HCT116 (cell line): ENCODE measurements around the gene PROM2. TPM values are rescaled to one million over a fixed set of nuclear protein-coding genes. Genes with fewer than 3 reads are reported as not detected.

Experiments
- EZH2phosphoT487 ChIP-seq: fragments of 200-600 bp; IDR thresholded peaks from 2 replicates; pipeline ENCODE4 v1.6.1; 2018; ENCODE audit warnings: antibody characterized with exemption, borderline replicate concordance
- MAX ChIP-seq: IDR thresholded peaks from 2 replicates; pipeline ENCODE4 v1.6.1; 2012
- POLR2A ChIP-seq: IDR thresholded peaks from 2 replicates; pipeline ENCODE4 v1.7.0; 2011; ENCODE audit warnings: borderline replicate concordance; ENCODE audit not compliant: insufficient read depth, insufficient read length; ENCODE audit errors: extremely low read depth
- POLR2AphosphoS5 ChIP-seq: IDR thresholded peaks from 2 replicates; pipeline ENCODE4 v1.6.1; 2011; ENCODE audit warnings: mild to moderate bottlenecking, low read depth, low read length, moderate library complexity
- RAD21 ChIP-seq: IDR thresholded peaks from 2 replicates; pipeline ENCODE4 v1.6.1; 2012; ENCODE audit warnings: low read depth, mild to moderate bottlenecking
- REST ChIP-seq: IDR thresholded peaks from 2 replicates; pipeline ENCODE4 v1.6.1; 2012; ENCODE audit warnings: low read depth
- ZBTB33 ChIP-seq: IDR thresholded peaks from 2 replicates; pipeline ENCODE4 v1.6.1; 2011; ENCODE audit warnings: mild to moderate bottlenecking, low read length, moderate library complexity; ENCODE audit not compliant: insufficient replicate concordance; ENCODE audit errors: extremely low read depth
- ZNF274 ChIP-seq: fragments of 200-500 bp; sonication (Bioruptor generic); IDR thresholded peaks from 2 replicates; pipeline ENCODE4 v1.6.1; 2014; ENCODE audit warnings: mild to moderate bottlenecking, low read depth, low read length, inconsistent platforms
- total RNA-seq: library from RNA; stranded (reverse); gene quantifications from one replicate; pipeline ENCODE4 v1.2.1, GENCODE V29; 2021; ENCODE audit not compliant: unreplicated experiment

Gene PROM2
- total RNA-seq, 1 experiment from 2014 or later: 11.9 TPM

- TF ChIP-seq REST: no peak
- TF ChIP-seq ZBTB33: no peak
- TF ChIP-seq POLR2AphosphoS5: no peak
- TF ChIP-seq ZNF274: no peak
- TF ChIP-seq MAX: no peak
- TF ChIP-seq POLR2A: no peak
- no peak for TF ChIP-seq RAD21
- no peak for TF ChIP-seq EZH2phosphoT487
These were observed 63.6 kb downstream of the PROM2 start (continued) for GRCh38 chr2:95337829-95338228.

Other genes starting within 250 kb of the PROM2 start
- gene MAL, start 248.7 kb upstream of the PROM2 start, total RNA-seq: not detected
- 70.6 TPM for gene MRPS5, start 152.6 kb upstream of the PROM2 start, total RNA-seq
- gene ZNF514, start 114.6 kb upstream of the PROM2 start, total RNA-seq: 8.5 TPM
- 3.4 TPM for gene ZNF2, start 108.6 kb upstream of the PROM2 start, total RNA-seq
- 0.27 TPM for gene ZNF892, start 66.9 kb upstream of the PROM2 start, total RNA-seq
- gene KCNIP3, start 22.9 kb downstream of the PROM2 start, total RNA-seq: 3.1 TPM
- 25.4 TPM for gene FAHD2A, start 128.3 kb downstream of the PROM2 start, total RNA-seq
- gene TRIM43B, start 210.3 kb downstream of the PROM2 start, total RNA-seq: not detected